Measurements from ENCODE around the gene UNC5A.

The UNC5A gene

GRCh38 chr5:176906796-176907195 lies 96.4 kb downstream of the UNC5A start:
- TF ChIP-seq GATA3 (IDR thresholded peaks at IDR 0.05; ENCODE audit: low read depth, low read length) (no peak), GATA2 (IDR thresholded peaks at IDR 0.05; ENCODE audit: low read depth, low read length) (no peak)

GRCh38 chr5:176908675-176909368 lies 98.5 kb downstream of the UNC5A start:
- TF ChIP-seq GATA2 (IDR thresholded peaks at IDR 0.05; ENCODE audit: low read depth, low read length) (no peak), GATA3 (IDR thresholded peaks at IDR 0.05; ENCODE audit: low read depth, low read length) (no peak)

GRCh38 chr5:176912115-176912514 lies 101.8 kb downstream of the UNC5A start:
- no peak for TF ChIP-seq GATA2 (IDR thresholded peaks at IDR 0.05; ENCODE audit: low read depth, low read length)

- no peak for TF ChIP-seq GATA2 (IDR thresholded peaks at IDR 0.05; ENCODE audit: low read depth, low read length)
- TF ChIP-seq GATA3 (IDR thresholded peaks at IDR 0.05; ENCODE audit: low read depth, low read length) = no peak
These were observed 105.5 kb downstream of the UNC5A start for GRCh38 chr5:176915906-176916305.

GRCh38 chr5:176916337-176916736 lies 106.0 kb downstream of the UNC5A start:
- no peak for TF ChIP-seq GATA2 (IDR thresholded peaks at IDR 0.05; ENCODE audit: low read depth, low read length)
- no peak for TF ChIP-seq GATA3 (IDR thresholded peaks at IDR 0.05; ENCODE audit: low read depth, low read length)

- TF ChIP-seq GATA3 (IDR thresholded peaks at IDR 0.05; ENCODE audit: low read depth, low read length) = no peak
- no peak for TF ChIP-seq GATA2 (IDR thresholded peaks at IDR 0.05; ENCODE audit: low read depth, low read length)
These were observed 108.3 kb downstream of the UNC5A start for GRCh38 chr5:176918613-176919012.

- TF ChIP-seq GATA3 (IDR thresholded peaks at IDR 0.05; ENCODE audit: low read depth, low read length) (no peak), GATA2 (IDR thresholded peaks at IDR 0.05; ENCODE audit: low read depth, low read length) (no peak)
These were observed 111.4 kb downstream of the UNC5A start for GRCh38 chr5:176921714-176922113.

GRCh38 chr5:176922817-176923216 lies 112.5 kb downstream of the UNC5A start:
- TF ChIP-seq GATA3 (IDR thresholded peaks at IDR 0.05; ENCODE audit: low read depth, low read length) = no peak

- TF ChIP-seq GATA2 (IDR thresholded peaks at IDR 0.05; ENCODE audit: low read depth, low read length) (no peak), GATA3 (IDR thresholded peaks at IDR 0.05; ENCODE audit: low read depth, low read length) (no peak)
These were observed 117.2 kb downstream of the UNC5A start for GRCh38 chr5:176927562-176927961.

- TF ChIP-seq GATA3 (IDR thresholded peaks at IDR 0.05; ENCODE audit: low read depth, low read length) (peak; percentile 46; the same call in 1 of the 2 replicates), GATA2 (IDR thresholded peaks at IDR 0.05; ENCODE audit: low read depth, low read length) (no peak)
These were observed 119.3 kb downstream of the UNC5A start for GRCh38 chr5:176929654-176930053.
